ENCODE measurements around the gene HOXC9.
A peak's percentile ranks its signal among the peaks of the same experiment; 100 is the strongest.

Gene HOXC9

GRCh38 chr12:54015018-54015931, 15.3 kb downstream of the HOXC9 start:
- no peak for DNase-seq

GRCh38 chr12:54016051-54016450, 16.1 kb downstream of the HOXC9 start:
- DNase-seq: no peak

DNA sequence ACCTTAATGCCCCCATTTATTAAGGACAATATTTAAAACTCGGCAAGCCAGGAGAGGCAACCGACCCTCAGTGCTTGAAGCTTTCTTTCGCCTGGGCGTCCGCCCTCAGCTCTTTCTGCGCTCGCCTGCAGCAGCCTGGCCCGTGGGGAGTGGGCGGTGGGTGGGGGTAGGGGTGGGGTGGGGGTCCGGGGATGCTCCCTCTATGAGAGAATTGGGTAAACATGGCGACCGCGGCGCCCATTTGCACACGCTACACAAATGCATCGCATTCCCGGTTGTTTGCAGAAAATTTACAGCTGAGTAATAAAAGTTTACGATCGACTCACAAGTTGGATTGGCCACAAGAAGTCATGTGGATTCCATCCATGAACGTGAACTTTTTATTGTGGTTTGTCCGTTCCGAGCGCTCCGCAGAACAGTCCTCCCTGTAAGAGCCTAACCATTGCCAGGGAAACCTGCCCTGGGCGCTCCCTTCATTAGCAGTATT, 16.6 kb downstream of the HOXC9 start:
- DNase-seq: peak; percentile 75

GRCh38 chr12:54017027-54017788, 17.2 kb downstream of the HOXC9 start:
- DNase-seq: peak; percentile 98

DNA sequence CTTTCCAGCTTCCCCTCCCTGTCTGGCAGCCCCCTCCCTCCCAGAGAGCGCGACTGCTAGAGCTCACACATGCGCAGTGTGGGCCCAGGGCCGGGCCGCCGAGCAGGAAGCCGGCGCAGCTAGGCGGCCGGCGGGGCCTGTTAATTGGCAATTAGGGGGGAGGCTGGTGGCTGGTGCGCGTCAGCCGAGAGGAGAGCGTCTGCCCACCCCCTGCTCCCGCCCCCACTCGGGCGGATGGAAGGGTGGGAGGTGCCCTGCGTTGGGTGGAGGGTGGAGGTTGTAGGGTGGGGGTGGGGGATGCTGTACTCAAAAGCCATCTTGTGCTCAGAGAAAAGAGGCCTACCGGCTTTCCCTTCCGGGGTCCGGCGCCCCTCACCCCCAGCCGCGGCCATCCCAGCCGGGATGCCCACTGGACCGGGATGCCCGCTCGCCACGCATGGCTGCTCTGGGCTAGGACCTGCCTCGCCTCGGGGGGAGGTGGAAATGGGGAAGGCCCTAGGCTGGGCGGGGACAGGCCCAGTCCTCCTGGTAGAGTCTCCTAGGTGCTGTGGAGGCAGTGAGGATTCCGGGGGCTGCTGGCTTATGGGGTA, 18.0 kb downstream of the HOXC9 start:
- peak; percentile 98 for DNase-seq

- DNase-seq: no peak
These were observed 18.6 kb downstream of the HOXC9 start for GRCh38 chr12:54018468-54018984.

GRCh38 chr12:54019091-54019811, 19.3 kb downstream of the HOXC9 start:
- no peak for DNase-seq

DNA sequence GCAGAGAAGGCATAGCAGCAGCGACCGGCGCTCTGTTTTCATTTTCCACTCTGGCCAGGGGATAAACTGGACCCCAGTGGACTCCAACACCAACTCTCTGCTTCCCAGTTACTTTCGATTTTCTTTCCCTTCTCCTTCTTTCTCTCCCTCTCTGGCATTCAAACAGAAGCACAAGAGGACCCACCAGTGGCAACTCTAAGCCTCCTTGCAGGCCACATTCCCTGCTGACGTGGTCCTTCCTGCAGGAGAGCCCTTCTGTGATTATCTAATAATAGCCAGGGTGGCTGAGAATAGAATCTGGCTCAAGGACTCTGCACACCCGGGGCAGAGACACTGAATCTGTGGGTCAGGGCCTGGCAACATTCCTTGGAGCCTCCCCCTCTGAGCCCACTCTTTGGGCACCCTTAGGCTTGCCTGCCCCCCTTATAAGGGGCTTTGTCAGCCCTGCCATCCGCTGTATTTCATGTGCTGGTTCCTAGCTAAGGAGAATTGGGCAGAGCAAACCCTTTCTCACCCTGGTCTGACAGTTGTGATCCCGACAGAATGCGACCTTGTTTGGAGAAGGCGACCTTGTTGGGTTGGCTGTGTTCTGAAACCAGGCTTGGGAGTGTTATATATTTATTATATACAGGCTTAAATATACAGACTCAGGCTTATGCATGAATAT, 20.1 kb downstream of the HOXC9 start:
- no peak for DNase-seq

- no peak for DNase-seq
These were observed 20.8 kb downstream of the HOXC9 start for GRCh38 chr12:54020591-54021405.

GRCh38 chr12:54021432-54022013, 21.6 kb downstream of the HOXC9 start:
- no peak for DNase-seq

DNA sequence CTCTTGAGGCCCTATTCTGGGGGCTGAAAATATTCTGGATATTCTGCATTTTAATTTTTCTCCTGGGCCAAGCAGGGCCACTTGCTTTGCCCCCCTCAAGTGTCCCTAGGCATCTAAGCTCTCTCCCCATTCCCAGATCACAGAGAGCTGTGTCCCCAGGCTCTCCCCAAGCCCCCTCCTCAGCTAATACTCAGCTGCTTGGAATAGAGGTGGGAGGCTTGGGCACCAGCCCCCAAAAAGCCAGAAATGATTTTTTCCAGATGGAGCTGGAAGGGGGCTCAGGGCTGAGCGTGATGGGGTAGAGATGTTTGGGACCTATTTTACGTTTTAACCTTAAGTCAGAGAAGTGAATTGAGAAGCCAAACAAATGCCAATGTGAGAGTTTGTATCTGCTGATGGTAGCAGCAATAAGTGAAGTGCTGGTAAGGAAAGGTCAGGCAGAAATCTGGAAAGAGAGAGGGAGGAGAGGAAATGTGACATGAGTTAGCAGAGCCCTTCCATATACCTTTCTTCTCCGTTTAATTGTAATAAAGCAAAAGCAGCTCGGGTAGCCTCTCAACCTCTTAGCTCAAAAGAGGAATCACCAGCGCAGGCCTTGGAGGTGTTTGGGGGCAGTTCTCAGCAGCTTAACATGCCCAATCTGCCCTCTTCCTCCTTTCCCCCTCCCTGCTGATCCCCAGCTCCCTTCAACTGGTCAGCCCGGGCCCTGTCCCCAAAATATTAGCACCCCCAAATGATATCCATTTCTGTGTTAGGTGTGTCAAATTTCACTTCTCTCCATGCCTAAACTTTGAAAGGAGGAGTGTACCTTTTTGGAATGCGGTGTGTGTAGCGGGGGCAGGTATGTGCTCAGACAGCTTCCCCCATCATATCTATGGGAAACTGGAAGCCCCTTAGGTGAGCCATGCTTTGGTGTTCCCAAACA, 23.3 kb downstream of the HOXC9 start:
- DNase-seq: no peak

GRCh38 chr12:54024127-54024526, 24.2 kb downstream of the HOXC9 start:
- no peak for DNase-seq

DNA sequence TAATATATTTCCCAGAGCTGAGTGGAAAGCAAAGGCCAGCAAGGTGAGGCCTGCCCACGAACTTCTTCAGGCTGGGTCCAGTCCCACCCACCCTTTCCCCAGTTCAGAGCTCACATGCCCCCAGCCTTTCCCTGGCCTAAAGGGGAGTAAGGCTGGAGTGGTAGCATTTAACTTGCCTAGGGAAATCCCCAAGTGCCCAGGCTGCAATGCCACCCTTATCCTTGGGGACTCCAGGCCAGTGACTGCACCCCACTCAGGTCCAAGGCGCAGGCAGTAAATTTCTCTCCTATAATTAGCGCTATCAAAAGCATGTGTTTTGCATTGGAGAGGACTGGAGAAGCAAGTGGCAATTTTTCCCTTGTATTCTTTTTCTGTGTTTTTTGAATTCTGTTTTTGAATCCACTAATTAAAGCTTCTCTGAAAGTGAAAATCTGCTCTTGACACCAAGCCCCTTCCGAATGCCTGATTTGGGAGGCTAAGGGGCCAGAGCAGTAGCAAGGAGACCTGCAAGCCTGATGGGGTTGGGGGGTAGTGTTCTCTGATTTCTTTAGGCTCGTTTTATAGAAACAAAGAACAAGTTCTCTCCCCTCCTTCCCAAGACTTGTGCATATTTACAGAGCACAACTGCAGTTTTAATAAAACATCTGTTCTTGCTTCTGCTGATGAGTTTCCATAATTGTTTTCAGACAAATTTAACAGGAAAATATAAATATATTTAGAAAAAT, 24.8 kb downstream of the HOXC9 start:
- DNase-seq: no peak

GRCh38 chr12:54025499-54026405, 25.8 kb downstream of the HOXC9 start:
- no peak for DNase-seq

DNA sequence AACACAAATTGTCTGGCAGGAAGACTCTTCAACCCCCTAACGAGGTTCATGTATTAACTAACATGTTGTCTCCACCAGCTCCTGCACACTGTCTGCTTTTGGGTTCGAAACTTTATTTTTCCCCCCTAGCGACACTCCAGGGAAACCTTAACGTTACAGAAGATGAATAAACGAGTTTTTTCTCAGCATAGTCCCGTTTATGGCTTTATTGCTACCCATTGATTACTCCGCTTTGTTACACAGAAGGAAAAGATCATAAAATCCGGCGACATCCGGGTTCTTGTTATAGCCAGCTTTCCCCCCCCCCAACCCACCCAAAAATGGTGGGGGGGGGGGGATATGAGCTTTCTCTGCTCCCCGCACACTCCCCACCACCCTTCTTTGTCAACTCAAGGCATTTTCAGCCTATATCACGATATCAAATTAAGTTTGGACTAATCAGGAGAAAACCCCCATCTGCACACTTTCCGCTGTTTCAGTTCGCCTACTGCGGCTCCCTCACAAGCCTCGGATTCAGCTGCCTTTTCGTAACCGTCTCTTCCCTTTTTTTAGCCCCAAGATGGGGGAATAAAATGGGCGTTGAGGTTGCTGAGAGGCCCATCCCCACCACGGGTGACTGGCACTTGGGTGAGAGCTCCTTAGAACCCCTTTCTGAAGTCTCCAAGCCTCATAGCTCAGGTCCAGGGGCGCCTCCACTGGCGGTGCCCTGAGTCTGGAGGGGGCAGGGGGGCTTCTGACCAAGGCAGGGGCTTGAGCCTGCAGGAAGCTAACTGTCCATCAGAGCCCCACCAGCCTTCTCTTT, 26.9 kb downstream of the HOXC9 start:
- DNase-seq: no peak

DNA sequence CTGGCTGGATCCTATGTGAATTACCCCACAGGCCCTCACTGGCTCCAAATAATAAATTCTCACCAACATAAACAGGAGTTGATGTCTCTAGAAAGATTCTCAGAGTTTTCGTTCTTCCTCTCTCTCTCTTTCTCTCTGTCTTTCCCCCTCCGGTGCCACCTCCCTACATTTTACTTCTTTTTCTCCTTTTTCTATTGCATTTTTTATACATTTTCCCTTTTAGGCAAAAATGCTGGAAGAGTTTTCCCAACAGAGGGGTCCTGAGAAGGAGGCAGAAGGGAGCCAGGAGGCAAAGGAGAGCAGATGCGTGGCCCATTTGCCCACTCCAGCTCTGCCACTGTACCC, 27.5 kb downstream of the HOXC9 start:
- no peak for DNase-seq

Data from NCI-H1092 treated with DMSO at 0.1 percent for 48 hours (cell line).